Neural crest cell (in vitro differentiated cells): ENCODE data around the gene PITPNM2. TPM values are rescaled to one million over a fixed set of nuclear protein-coding genes. Genes with fewer than 3 reads are reported as not detected.

Experiments used
- total RNA-seq: library from RNA; stranded (reverse); gene quantifications from 2 replicates; pipeline ENCODE4 v1.2.1, GENCODE V29; 2021

The PITPNM2 gene
- total RNA-seq, 1 donor from 2014 or later, result 9.5 TPM

Other genes starting within 250 kb of the PITPNM2 start
- gene ABCB9, start 184.6 kb downstream of the PITPNM2 start, total RNA-seq, result 14.2 and 16.3 TPM in 2 replicates
- 17.2 and 18.1 TPM in 2 replicates for gene OGFOD2, start 175.8 kb downstream of the PITPNM2 start, total RNA-seq
- gene ARL6IP4, start 170.4 kb downstream of the PITPNM2 start, total RNA-seq, result 173 and 180 TPM in 2 replicates
- 79.8 and 95.4 TPM in 2 replicates for gene MPHOSPH9, start 82.1 kb upstream of the PITPNM2 start, total RNA-seq
- gene MTRFR, start 82.3 kb upstream of the PITPNM2 start, total RNA-seq, result 18.8 and 19.0 TPM in 2 replicates
- gene CDK2AP1, start 120.8 kb upstream of the PITPNM2 start, total RNA-seq, result 223 and 234 TPM in 2 replicates
- gene SBNO1, start 213.8 kb upstream of the PITPNM2 start, total RNA-seq, result 43.2 and 44.8 TPM in 2 replicates
- gene KMT5A, start 233.0 kb upstream of the PITPNM2 start, total RNA-seq, result 55.1 and 57.5 TPM in 2 replicates